NB4 (cell line): ENCODE results near the gene TGM6.

Experiments used
- DNase-seq: peaks from one replicate; pipeline ENCODE4 v3.0.0; 2010; ENCODE audit warnings: low read depth
- H3K4me3 ChIP-seq: one replicate; pipeline ENCODE4 v1.5.1; 2011; ENCODE audit warnings: mild to moderate bottlenecking, low read depth, low read length, moderate library complexity
- CTCF ChIP-seq: IDR thresholded peaks from one replicate; pipeline ENCODE4 v1.5.1; 2012; ENCODE audit warnings: low read depth, low read length
- MYC ChIP-seq: IDR thresholded peaks from 2 replicates; pipeline ENCODE4 v1.6.1; 2011; ENCODE audit warnings: low read depth, low read length
- POLR2A ChIP-seq: IDR thresholded peaks from 2 replicates; pipeline ENCODE4 v1.6.1; 2011; ENCODE audit warnings: mild to moderate bottlenecking; ENCODE audit not compliant: insufficient read length; ENCODE audit errors: extremely low read depth
- TF ChIP-seq, protein P1 (sequence below): IDR thresholded peaks from 2 replicates; pipeline ENCODE4 v1.6.1; 2011; ENCODE audit warnings: low read depth, low read length

Gene TGM6

GRCh38 chr20:2357114-2357513 is 23.6 kb upstream of the TGM6 start:
- DNase-seq = no peak
- TF ChIP-seq, protein P1, sequence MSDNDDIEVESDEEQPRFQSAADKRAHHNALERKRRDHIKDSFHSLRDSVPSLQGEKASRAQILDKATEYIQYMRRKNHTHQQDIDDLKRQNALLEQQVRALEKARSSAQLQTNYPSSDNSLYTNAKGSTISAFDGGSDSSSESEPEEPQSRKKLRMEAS = no peak
- no peak for TF ChIP-seq POLR2A
- no peak for TF ChIP-seq MYC
- TF ChIP-seq CTCF = no peak
- H3K4me3 ChIP-seq = no peak overlapping the region

DNA sequence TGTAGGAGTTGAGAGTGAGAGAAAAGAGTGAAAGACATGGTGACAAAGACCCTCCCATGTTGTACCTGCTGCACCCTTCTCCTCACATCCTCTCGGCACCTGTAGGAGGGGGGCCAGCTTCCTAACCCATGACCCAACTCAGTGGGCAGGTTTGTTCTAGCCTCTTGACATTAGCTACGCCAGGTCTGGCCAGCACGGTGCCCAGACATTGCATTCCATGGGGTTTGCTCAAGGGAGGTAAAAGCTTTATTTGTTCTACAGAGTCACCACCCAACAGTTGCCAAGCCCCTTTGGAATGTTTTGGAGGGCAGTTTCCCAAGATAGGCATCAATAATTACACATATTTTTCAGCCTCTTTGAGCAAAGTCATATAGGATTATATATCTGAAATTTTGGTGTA is 22.7 kb upstream of the TGM6 start:
- no peak for TF ChIP-seq POLR2A
- no peak for TF ChIP-seq MYC
- no peak for TF ChIP-seq CTCF
- TF ChIP-seq, protein P1 = no peak
- no peak overlapping the region for H3K4me3 ChIP-seq
- no peak for DNase-seq

DNA sequence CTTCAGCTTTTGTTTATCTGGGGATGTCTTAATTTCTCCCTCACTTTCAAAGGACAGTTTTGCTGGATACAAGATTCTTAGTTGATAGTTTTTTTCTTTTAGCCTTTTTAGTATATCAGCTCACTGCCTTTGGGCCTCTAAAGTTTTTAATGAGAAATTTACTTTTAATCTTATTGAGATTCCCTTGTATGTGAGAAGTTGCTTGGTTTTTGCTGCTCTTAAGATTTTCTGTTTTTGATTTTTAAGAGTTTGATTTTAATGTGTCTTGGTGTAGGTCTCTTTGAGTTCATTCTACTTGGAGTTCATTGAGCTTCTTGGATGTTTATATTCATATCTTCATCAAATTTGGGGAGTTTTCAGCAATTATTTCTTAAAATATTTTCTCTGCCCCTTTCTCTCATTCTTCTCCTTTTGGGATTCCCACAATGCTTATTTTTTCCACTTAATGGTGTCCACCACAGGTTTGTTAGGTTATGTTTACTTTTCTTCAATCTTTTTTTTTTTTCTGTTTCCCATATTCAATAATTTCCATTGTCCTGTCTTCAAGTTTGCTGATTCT is 19.6 kb upstream of the TGM6 start:
- H3K4me3 ChIP-seq = no peak overlapping the region
- DNase-seq = no peak

DNA sequence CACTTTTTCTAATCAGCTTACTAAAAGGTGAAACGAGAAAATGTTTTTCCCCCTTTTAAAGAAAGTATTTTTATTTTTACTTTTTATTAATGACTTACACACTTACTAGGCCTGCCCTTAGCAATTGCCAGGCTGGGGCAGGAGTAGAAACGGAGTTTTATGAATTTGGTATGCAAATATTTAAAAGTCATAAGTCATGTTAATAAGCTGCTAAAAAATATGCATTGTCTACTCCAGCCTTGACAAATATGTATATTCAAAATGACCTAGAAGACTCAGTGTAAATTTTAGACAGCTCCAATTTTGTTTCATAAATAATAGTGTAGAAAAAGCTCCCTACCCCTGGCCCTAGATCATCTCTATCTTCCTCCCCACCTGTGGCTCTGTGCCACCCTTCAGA is 17.5 kb upstream of the TGM6 start:
- H3K4me3 ChIP-seq = no peak overlapping the region
- TF ChIP-seq POLR2A (no peak), MYC (no peak), CTCF (no peak)
- TF ChIP-seq, protein P1 = no peak
- DNase-seq = no peak

More for the DNA sequence above, 19.6 kb upstream of the TGM6 start:
- no peak for TF ChIP-seq MYC
- TF ChIP-seq, protein P1 = no peak
- TF ChIP-seq CTCF = no peak
- no peak for TF ChIP-seq POLR2A

DNA sequence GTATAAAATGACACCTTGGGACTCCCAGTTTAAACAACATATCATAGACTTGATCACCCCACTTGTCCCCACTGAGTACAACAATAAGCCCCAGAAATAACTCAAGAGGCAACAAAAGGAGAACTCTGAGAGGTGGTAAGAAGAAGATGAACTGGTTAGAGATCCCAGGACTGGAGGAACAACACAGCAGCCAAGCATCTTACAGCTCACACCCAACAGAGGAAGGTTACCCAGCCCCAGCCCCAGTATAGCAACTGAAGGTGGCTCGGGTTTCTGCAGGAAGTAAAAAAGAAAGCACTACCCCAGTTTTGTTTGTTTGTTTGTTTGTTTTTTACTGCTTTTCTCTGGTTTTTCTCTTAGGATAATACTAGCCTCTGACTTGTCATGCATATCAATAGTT is 17.1 kb upstream of the TGM6 start:
- no peak overlapping the region for H3K4me3 ChIP-seq
- TF ChIP-seq POLR2A = no peak
- no peak for TF ChIP-seq CTCF
- no peak for TF ChIP-seq MYC
- TF ChIP-seq, protein P1 = no peak
- no peak for DNase-seq

- DNase-seq = no peak
- H3K4me3 ChIP-seq = no peak overlapping the region
- TF ChIP-seq MYC (no peak), POLR2A (no peak), CTCF (no peak)
- TF ChIP-seq, protein P1 = no peak
Measured at GRCh38 chr20:2364044-2364443, 16.7 kb upstream of the TGM6 start.
